ENCODE measurements around the gene STX10. TPM values are rescaled to one million over a fixed set of nuclear protein-coding genes. Genes with fewer than 3 reads are reported as not detected.
A peak's percentile ranks its signal among the peaks of the same experiment; 100 is the strongest.

The STX10 gene
- total and polyA plus RNA-seq, 2 of the 4 experiments (the other 2 are of a cell fraction), result 64.9 to 82.0 TPM

- Histone ChIP-seq H3K9ac (ENCODE audit: low read depth, low read length) (peak overlapping the region; percentile 44), H3K4me1 (ENCODE audit: control insufficient read depth, insufficient read depth, low read length) (peaks cover 22% of the 10 kb centered on the region), H2BK5ac (ENCODE audit: low read depth, low read length, poor library complexity, severe bottlenecking) (peak overlapping the region; percentile 94), H4K8ac (ENCODE audit: low read depth in 2 of 2, low read length in 2 of 2) (peak overlapping the region in 1 of 2 experiments; percentile 8; a peak in 2 of 4 replicates), H4K20me1 (ENCODE audit: insufficient read depth, low read length) (peaks cover 65% of the 10 kb centered on the region), H3K23ac (ENCODE audit: low read depth, low read length) (peak overlapping the region; percentile 95), H3K9me1 (ENCODE audit: insufficient read depth, low read length) (peaks cover 26% of the 10 kb centered on the region), H2BK20ac (ENCODE audit: low read depth, low read length) (no peak overlapping the region), H3K27me3 (ENCODE audit: control insufficient read depth, insufficient read depth, low read length) (no peaks in the 10 kb centered on the region), H3K9me3 (ENCODE audit: control insufficient read depth, insufficient read depth, low read length) (no peaks in the 10 kb centered on the region), H3K14ac (replicated peaks; ENCODE audit: low read depth, low read length) (peak overlapping the region; percentile 85), H4K5ac (ENCODE audit: low read depth, low read length) (peak overlapping the region; percentile 25; the same call in 1 of the 2 replicates), H3K36me3 (ENCODE audit: control insufficient read depth, insufficient read depth, low read length) (peaks cover 16% of the 10 kb centered on the region), H3K18ac (ENCODE audit: low read depth, low read length) (no peak overlapping the region), H2BK15ac (ENCODE audit: low read depth, low read length) (peak overlapping the region; percentile 71; the same call in 1 of the 3 replicates), H3K79me1 (ENCODE audit: low read depth in 1 of 2, low read length in 2 of 2) (peaks cover 0 to 76% of the 10 kb centered on the region in 2 experiments; a peak in 3 of 4 replicates), H3K56ac (ENCODE audit: extremely low read depth, insufficient read depth, low read length) (no peak overlapping the region), H2AK9ac (replicated peaks; ENCODE audit: low read depth, low read length, poor library complexity) (peak overlapping the region; percentile 90), H2AK5ac (ENCODE audit: low read depth, low read length) (peak overlapping the region; percentile 95), H3K4me3 (ENCODE audit: insufficient read depth, low read depth, low read length) (peak overlapping the region; percentile 6; the same call in 1 of the 2 replicates), H2AFZ (replicated peaks; ENCODE audit: low read length, poor library complexity) (peak overlapping the region; percentile 52), H3K27ac (ENCODE audit: insufficient read depth, low read length) (peak overlapping the region; percentile 69), H4K91ac (ENCODE audit: insufficient read depth, low read depth, low read length) (peak overlapping the region; percentile 65; the same call in 1 of the 2 replicates), H3K4ac (ENCODE audit: low read depth, low read length) (peak overlapping the region; percentile 88), H3K4me2 (ENCODE audit: low read depth, low read length) (peak overlapping the region; percentile 76), H2BK120ac (ENCODE audit: low read depth, low read length) (peak overlapping the region; percentile 49)
- DNase-seq, result peak; percentile 85
- intact Hi-C loops (cut with micrococcal nuclease) (no loop called here), dilution Hi-C loops (cut with HindIII; ENCODE audit: low sequenced_read_pairs, unreplicated experiment) (no loop called here), in situ Hi-C loops (cut with MboI; ENCODE audit: low sequenced_read_pairs) (no loop called here)
- ChIA-PET POLR2A (ENCODE audit: unreplicated experiment) (no interaction called here), CTCF (interaction anchor here (1.0 kb wide), 1 partner anchor 155 kb away, joined by 3 read pairs; no protein-coding TSS in a partner anchor)
- TF ChIP-seq BHLHE40 (IDR thresholded peaks at IDR 0.05; ENCODE audit: low read depth, low read length), result no peak
- TF ChIP-seq CEBPB (IDR thresholded peaks at IDR 0.05; ENCODE audit: low read depth, low read length), result peak; percentile 72
- peak; percentile 59; the same call in 1 of the 2 replicates for TF ChIP-seq POLR2A (IDR thresholded peaks at IDR 0.05; ENCODE audit: low read depth, low read length)
- TF ChIP-seq CHD1 (IDR thresholded peaks at IDR 0.05; ENCODE audit: low read depth, low read length), result no peak
- TF ChIP-seq, protein P1, sequence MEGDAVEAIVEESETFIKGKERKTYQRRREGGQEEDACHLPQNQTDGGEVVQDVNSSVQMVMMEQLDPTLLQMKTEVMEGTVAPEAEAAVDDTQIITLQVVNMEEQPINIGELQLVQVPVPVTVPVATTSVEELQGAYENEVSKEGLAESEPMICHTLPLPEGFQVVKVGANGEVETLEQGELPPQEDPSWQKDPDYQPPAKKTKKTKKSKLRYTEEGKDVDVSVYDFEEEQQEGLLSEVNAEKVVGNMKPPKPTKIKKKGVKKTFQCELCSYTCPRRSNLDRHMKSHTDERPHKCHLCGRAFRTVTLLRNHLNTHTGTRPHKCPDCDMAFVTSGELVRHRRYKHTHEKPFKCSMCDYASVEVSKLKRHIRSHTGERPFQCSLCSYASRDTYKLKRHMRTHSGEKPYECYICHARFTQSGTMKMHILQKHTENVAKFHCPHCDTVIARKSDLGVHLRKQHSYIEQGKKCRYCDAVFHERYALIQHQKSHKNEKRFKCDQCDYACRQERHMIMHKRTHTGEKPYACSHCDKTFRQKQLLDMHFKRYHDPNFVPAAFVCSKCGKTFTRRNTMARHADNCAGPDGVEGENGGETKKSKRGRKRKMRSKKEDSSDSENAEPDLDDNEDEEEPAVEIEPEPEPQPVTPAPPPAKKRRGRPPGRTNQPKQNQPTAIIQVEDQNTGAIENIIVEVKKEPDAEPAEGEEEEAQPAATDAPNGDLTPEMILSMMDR (conservative IDR thresholded peaks at IDR 0.05; ENCODE audit: low read depth, low read length), result no peak
- peak; percentile 22; the same call in 1 of the 2 replicates for TF ChIP-seq SMC3 (IDR thresholded peaks at IDR 0.05; ENCODE audit: low read depth, low read length)
- TF ChIP-seq RAD21 (IDR thresholded peaks at IDR 0.05; ENCODE audit: low read length), result peak; percentile 28
- TF ChIP-seq MAFK (IDR thresholded peaks at IDR 0.05; ENCODE audit: low read depth, low read length), result no peak
- no peak for TF ChIP-seq ELK1 (IDR thresholded peaks at IDR 0.05; ENCODE audit: borderline replicate concordance, low read depth, low read length)
- peak; percentile 17 for TF ChIP-seq RCOR1 (IDR thresholded peaks at IDR 0.05; ENCODE audit: insufficient replicate concordance, low read length)
- BruUV-seq (replicated peaks), result no TSS peak
- 66% methylated on average over 2 of the region's 10 CpGs; no CpG with 5 or more reads in 1 of the 2 experiments for WGBS, 2 experiments (ENCODE audit: extremely low coverage in 2 of 2, insufficient read length in 1 of 2)
- peak; percentile 5 for ATAC-seq (ENCODE audit: low read depth)
Measured at GRCh38 chr19:13120817-13121216, 29.4 kb downstream of the STX10 start.

Data from IMR-90 (cell line).